ENCODE results near the gene ARHGAP42. TPM values are rescaled to one million over a fixed set of nuclear protein-coding genes. Genes with fewer than 3 reads are reported as not detected.

The ARHGAP42 gene
- total RNA-seq, 1 experiment from 2014 or later = 39.1 TPM

DNA sequence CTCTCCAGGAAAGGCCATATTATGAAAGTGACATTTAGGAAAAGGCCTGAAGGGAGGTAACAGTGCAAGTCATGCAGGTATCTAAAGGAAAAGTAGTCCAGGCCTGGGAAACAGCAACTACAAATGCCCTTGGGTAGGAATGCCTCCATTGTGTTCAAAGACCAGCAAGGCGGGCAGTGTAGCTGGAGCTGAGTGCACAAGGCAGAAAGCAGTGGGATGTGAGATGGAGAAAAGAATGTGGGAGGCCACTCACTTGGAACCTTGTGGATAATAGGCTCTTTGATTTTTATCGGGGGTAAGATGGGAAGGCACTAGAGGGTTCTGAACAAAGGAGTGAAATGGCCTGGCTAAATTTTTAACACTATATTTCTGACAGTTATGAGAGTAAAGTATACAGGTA lies 253.9 kb downstream of the ARHGAP42 start:
- Histone ChIP-seq H3K4ac (ENCODE audit: low read depth, low read length) (no peak overlapping the region), H3K4me1 (ENCODE audit: insufficient read depth, low read length) (no peaks in the 10 kb centered on the region), H3K14ac (ENCODE audit: insufficient read depth, low read length) (no peak overlapping the region), H3K9ac (ENCODE audit: extremely low read depth, insufficient read length, low read length) (no peak overlapping the region), H3K27ac (ENCODE audit: insufficient read length, low read depth, low read length) (no peak overlapping the region), H2BK5ac (ENCODE audit: insufficient read length, low read length) (no peak overlapping the region), H4K5ac (ENCODE audit: insufficient read length, low read depth, low read length) (no peak overlapping the region), H3T11ph (ENCODE audit: low read length) (no peak overlapping the region), H2BK15ac (ENCODE audit: low read depth, low read length) (no peak overlapping the region), H4K91ac (ENCODE audit: insufficient read length, low read depth, low read length) (no peak overlapping the region), H3K79me2 (ENCODE audit: insufficient read depth, low read length) (no peaks in the 10 kb centered on the region), H2BK120ac (ENCODE audit: low read depth, low read length, poor library complexity, severe bottlenecking) (no peak overlapping the region), H3K27me3 (ENCODE audit: insufficient read depth, low read length) (no peaks in the 10 kb centered on the region), H2BK12ac (ENCODE audit: insufficient read length, low read depth, low read length) (no peak overlapping the region), H4K8ac (replicated peaks; ENCODE audit: insufficient read length, low read depth, low read length) (no peak overlapping the region), H2AK5ac (ENCODE audit: insufficient read length, low read length) (no peak overlapping the region), H3K56ac (ENCODE audit: insufficient read length, low read depth, low read length) (no peak overlapping the region), H4K20me1 (ENCODE audit: control insufficient read depth, insufficient read depth, insufficient read length) (no peaks in the 10 kb centered on the region), H2AFZ (ENCODE audit: low read length) (no peak overlapping the region), H3K79me1 (ENCODE audit: insufficient read depth, low read depth, low read length, poor library complexity, severe bottlenecking) (no peaks in the 10 kb centered on the region), H3K4me2 (ENCODE audit: insufficient read depth, insufficient read length, low read length) (no peak overlapping the region), H3K18ac (ENCODE audit: insufficient read length, low read depth, low read length) (no peak overlapping the region), H3K9me3 (ENCODE audit: control insufficient read depth, low read depth, low read length) (no peaks in the 10 kb centered on the region), H3K23ac (ENCODE audit: insufficient read length, low read depth, low read length) (no peak overlapping the region), H2BK20ac (ENCODE audit: low read depth, low read length, poor library complexity, severe bottlenecking) (no peak overlapping the region), H3K23me2 (ENCODE audit: insufficient read length, low read depth, low read length, poor library complexity, severe bottlenecking) (no peaks in the 10 kb centered on the region)
- Mint-ChIP-seq H3K4me1 (peaks cover 2 to 4% of the 10 kb centered on the region in 2 experiments; a peak in 3 of 4 replicates), H3K4me3 (no peak overlapping the region), H3K9me3 (no peaks in the 10 kb centered on the region), H3K36me3 (ENCODE audit: insufficient read depth in 1 of 3, low read depth in 3 of 3) (peaks cover 0 to 10% (median 4%) of the 10 kb centered on the region in 3 experiments; a peak in 4 of 7 replicates), H3K27ac (no peak overlapping the region; a peak in 1 of 7 replicates), H3K27me3 (ENCODE audit: low read depth) (no peaks in the 10 kb centered on the region)
- TF ChIP-seq, protein P1, sequence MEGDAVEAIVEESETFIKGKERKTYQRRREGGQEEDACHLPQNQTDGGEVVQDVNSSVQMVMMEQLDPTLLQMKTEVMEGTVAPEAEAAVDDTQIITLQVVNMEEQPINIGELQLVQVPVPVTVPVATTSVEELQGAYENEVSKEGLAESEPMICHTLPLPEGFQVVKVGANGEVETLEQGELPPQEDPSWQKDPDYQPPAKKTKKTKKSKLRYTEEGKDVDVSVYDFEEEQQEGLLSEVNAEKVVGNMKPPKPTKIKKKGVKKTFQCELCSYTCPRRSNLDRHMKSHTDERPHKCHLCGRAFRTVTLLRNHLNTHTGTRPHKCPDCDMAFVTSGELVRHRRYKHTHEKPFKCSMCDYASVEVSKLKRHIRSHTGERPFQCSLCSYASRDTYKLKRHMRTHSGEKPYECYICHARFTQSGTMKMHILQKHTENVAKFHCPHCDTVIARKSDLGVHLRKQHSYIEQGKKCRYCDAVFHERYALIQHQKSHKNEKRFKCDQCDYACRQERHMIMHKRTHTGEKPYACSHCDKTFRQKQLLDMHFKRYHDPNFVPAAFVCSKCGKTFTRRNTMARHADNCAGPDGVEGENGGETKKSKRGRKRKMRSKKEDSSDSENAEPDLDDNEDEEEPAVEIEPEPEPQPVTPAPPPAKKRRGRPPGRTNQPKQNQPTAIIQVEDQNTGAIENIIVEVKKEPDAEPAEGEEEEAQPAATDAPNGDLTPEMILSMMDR (conservative IDR thresholded peaks at IDR 0.05) = no peak
- WGBS (ENCODE audit: extremely low coverage, insufficient read length, low lambda C conversion rate) = no CpG with 5 or more reads among the region's 2 CpGs
- DNase-seq = no peak

All from H9 (cell line).